Stimulated activated naive B cell treated with anti-CD40 and anti-IgM and Interleukin-4, amounts not matched to agents 10 μg/mL and 1 μg/mL and 100 μg/mL, for 72 hours (primary cell): Measurements from ENCODE around the gene DHRS7C.

Source experiments
- ATAC-seq, 2 donors: fragments of 150-1000 bp; cut with Tn5 transposase; replicated peaks; 2 replicates each; pipeline ENCODE4 v1.10.0; 2021; ENCODE audit warnings: moderate library complexity in 1 of 2
- DNase-seq: peaks from one replicate; pipeline ENCODE4 v3.0.0; 2021
- H3K27ac Mint-ChIP-seq: one replicate; pipeline ENCODE4 v1.8.0; 2022; ENCODE audit warnings: mild to moderate bottlenecking, mixed read lengths
- H3K27me3 Mint-ChIP-seq, 2 donors: one replicate each; pipeline ENCODE4 v1.8.0; 2022; ENCODE audit warnings: mixed read lengths in 2 of 2
- H3K36me3 Mint-ChIP-seq, 2 donors: one replicate each; pipeline ENCODE4 v1.8.0; 2022; ENCODE audit warnings: mixed read lengths in 2 of 2, mild to moderate bottlenecking in 1 of 2
- H3K4me1 Mint-ChIP-seq, 2 donors: one replicate each; pipeline ENCODE4 v1.8.0; 2022; ENCODE audit warnings: mixed read lengths in 2 of 2, mild to moderate bottlenecking in 1 of 2
- H3K4me3 Mint-ChIP-seq, 2 donors: one replicate each; pipeline ENCODE4 v1.8.0; 2022; ENCODE audit warnings: mild to moderate bottlenecking in 2 of 2, mixed read lengths in 2 of 2, moderate library complexity in 1 of 2
- H3K9me3 Mint-ChIP-seq, 2 donors: one replicate each; pipeline ENCODE4 v1.8.0; 2022; ENCODE audit warnings: mixed read lengths in 2 of 2, mild to moderate bottlenecking in 1 of 2

The DHRS7C gene

GRCh38 chr17:9818760-9819159, 27.4 kb upstream of the DHRS7C start:
- DNase-seq = no peak
- peaks cover 8 to 10% of the 10 kb centered on the region in 2 donors for H3K9me3 Mint-ChIP-seq
- no peak overlapping the region for H3K4me3 Mint-ChIP-seq
- peaks cover 13 to 18% of the 10 kb centered on the region in 2 donors for H3K27me3 Mint-ChIP-seq
- H3K4me1 Mint-ChIP-seq = peaks cover 0 to 6% of the 10 kb centered on the region in 2 donors
- H3K36me3 Mint-ChIP-seq = no peaks in the 10 kb centered on the region
- no peak overlapping the region for H3K27ac Mint-ChIP-seq
- ATAC-seq = no peak

GRCh38 chr17:9817086-9817485, 25.7 kb upstream of the DHRS7C start:
- Mint-ChIP-seq H3K27ac (no peak overlapping the region), H3K4me3 (no peak overlapping the region), H3K36me3 (no peaks in the 10 kb centered on the region), H3K9me3 (peaks cover 6% of the 10 kb centered on the region in 2 donors), H3K4me1 (peaks cover 0 to 6% of the 10 kb centered on the region in 2 donors), H3K27me3 (peaks cover 7 to 10% of the 10 kb centered on the region in 2 donors)
- no peak for ATAC-seq
- DNase-seq = no peak

- peaks cover 0 to 6% of the 10 kb centered on the region in 2 donors for H3K4me1 Mint-ChIP-seq
- DNase-seq (no peak), ATAC-seq (no peak)
- H3K27me3 Mint-ChIP-seq = peaks cover 4 to 6% of the 10 kb centered on the region in 2 donors
- H3K4me3 Mint-ChIP-seq = no peak overlapping the region
- H3K36me3 Mint-ChIP-seq = no peaks in the 10 kb centered on the region
- no peak overlapping the region for H3K27ac Mint-ChIP-seq
- H3K9me3 Mint-ChIP-seq = peaks cover 6% of the 10 kb centered on the region in 2 donors
Measured at GRCh38 chr17:9816472-9816871, 25.1 kb upstream of the DHRS7C start.

- Mint-ChIP-seq H3K36me3 (no peaks in the 10 kb centered on the region), H3K4me1 (peaks cover 0 to 6% of the 10 kb centered on the region in 2 donors), H3K27me3 (peaks cover 4 to 6% of the 10 kb centered on the region in 2 donors), H3K4me3 (no peak overlapping the region), H3K27ac (no peak overlapping the region), H3K9me3 (peaks cover 6% of the 10 kb centered on the region in 2 donors)
- ATAC-seq = no peak
- no peak for DNase-seq
Measured at GRCh38 chr17:9814337-9814945, 23.0 kb upstream of the DHRS7C start.

GRCh38 chr17:9813166-9813565, 21.8 kb upstream of the DHRS7C start:
- H3K27me3 Mint-ChIP-seq = no peaks in the 10 kb centered on the region
- H3K27ac Mint-ChIP-seq = no peak overlapping the region

GRCh38 chr17:9811537-9811936, 20.1 kb upstream of the DHRS7C start:
- no peak overlapping the region for H3K4me3 Mint-ChIP-seq
- H3K4me1 Mint-ChIP-seq = peaks cover 0 to 4% of the 10 kb centered on the region in 2 donors
- peaks cover 5 to 6% of the 10 kb centered on the region in 2 donors for H3K9me3 Mint-ChIP-seq
- no peak for ATAC-seq
- H3K27me3 Mint-ChIP-seq = peaks cover 0 to 4% of the 10 kb centered on the region in 2 donors
- no peaks in the 10 kb centered on the region for H3K36me3 Mint-ChIP-seq
- no peak for DNase-seq
- H3K27ac Mint-ChIP-seq = no peak overlapping the region

More at GRCh38 chr17:9813166-9813565, 21.8 kb upstream of the DHRS7C start:
- no peak for ATAC-seq
- no peak overlapping the region for H3K4me3 Mint-ChIP-seq
- H3K4me1 Mint-ChIP-seq = peaks cover 0 to 6% of the 10 kb centered on the region in 2 donors
- H3K9me3 Mint-ChIP-seq = peaks cover 6% of the 10 kb centered on the region in 2 donors
- DNase-seq = no peak
- H3K36me3 Mint-ChIP-seq = no peaks in the 10 kb centered on the region

- no peak overlapping the region for H3K4me3 Mint-ChIP-seq
- H3K27me3 Mint-ChIP-seq = peaks cover 0 to 4% of the 10 kb centered on the region in 2 donors
- H3K27ac Mint-ChIP-seq = no peak overlapping the region
- ATAC-seq (no peak), DNase-seq (no peak)
- H3K36me3 Mint-ChIP-seq = no peaks in the 10 kb centered on the region
- H3K9me3 Mint-ChIP-seq = peaks cover under 1 to 1% of the 10 kb centered on the region in 2 donors
- H3K4me1 Mint-ChIP-seq = no peaks in the 10 kb centered on the region
Measured at GRCh38 chr17:9811086-9811485, 19.7 kb upstream of the DHRS7C start.

GRCh38 chr17:9810100-9810949, 18.9 kb upstream of the DHRS7C start:
- Mint-ChIP-seq H3K27me3 (peaks cover 0 to 4% of the 10 kb centered on the region in 2 donors), H3K4me3 (no peak overlapping the region), H3K36me3 (no peaks in the 10 kb centered on the region), H3K27ac (no peak overlapping the region), H3K4me1 (no peaks in the 10 kb centered on the region), H3K9me3 (peaks cover 0 to 1% of the 10 kb centered on the region in 2 donors)
- no peak for DNase-seq
- ATAC-seq = no peak

GRCh38 chr17:9809409-9809808, 18.0 kb upstream of the DHRS7C start:
- Mint-ChIP-seq H3K27me3 (peaks cover 0 to 4% of the 10 kb centered on the region in 2 donors), H3K4me3 (no peak overlapping the region), H3K4me1 (no peaks in the 10 kb centered on the region), H3K9me3 (peaks cover 3 to 4% of the 10 kb centered on the region in 2 donors), H3K36me3 (no peaks in the 10 kb centered on the region), H3K27ac (no peak overlapping the region)
- no peak for ATAC-seq
- DNase-seq = no peak

GRCh38 chr17:9806699-9807098, 15.3 kb upstream of the DHRS7C start:
- DNase-seq (no peak), ATAC-seq (no peak)
- Mint-ChIP-seq H3K9me3 (peaks cover 3% of the 10 kb centered on the region in 2 donors), H3K4me3 (no peak overlapping the region), H3K4me1 (no peaks in the 10 kb centered on the region), H3K27me3 (peaks cover 4 to 5% of the 10 kb centered on the region in 2 donors), H3K27ac (no peak overlapping the region), H3K36me3 (no peaks in the 10 kb centered on the region)

GRCh38 chr17:9805769-9806168, 14.4 kb upstream of the DHRS7C start:
- H3K27me3 Mint-ChIP-seq = peaks cover 4 to 5% of the 10 kb centered on the region in 2 donors
- ATAC-seq (no peak), DNase-seq (no peak)
- H3K36me3 Mint-ChIP-seq = no peaks in the 10 kb centered on the region
- peaks cover 3% of the 10 kb centered on the region in 2 donors for H3K9me3 Mint-ChIP-seq
- no peak overlapping the region for H3K4me3 Mint-ChIP-seq
- no peak overlapping the region for H3K27ac Mint-ChIP-seq
- H3K4me1 Mint-ChIP-seq = no peaks in the 10 kb centered on the region

GRCh38 chr17:9802697-9803096, 11.3 kb upstream of the DHRS7C start:
- H3K27ac Mint-ChIP-seq = no peak overlapping the region
- peaks cover 15 to 17% of the 10 kb centered on the region in 2 donors for H3K27me3 Mint-ChIP-seq
- no peak for DNase-seq
- H3K9me3 Mint-ChIP-seq = peaks cover 3% of the 10 kb centered on the region in 2 donors
- no peaks in the 10 kb centered on the region for H3K4me1 Mint-ChIP-seq
- H3K4me3 Mint-ChIP-seq = no peak overlapping the region
- H3K36me3 Mint-ChIP-seq = no peaks in the 10 kb centered on the region
- ATAC-seq = no peak

- ATAC-seq (no peak), DNase-seq (no peak)
- H3K27ac Mint-ChIP-seq = no peak overlapping the region
- H3K4me1 Mint-ChIP-seq = no peaks in the 10 kb centered on the region
- peaks cover 16 to 21% of the 10 kb centered on the region in 2 donors for H3K27me3 Mint-ChIP-seq
- H3K9me3 Mint-ChIP-seq = peaks cover 3% of the 10 kb centered on the region in 2 donors
- no peak overlapping the region for H3K4me3 Mint-ChIP-seq
- no peaks in the 10 kb centered on the region for H3K36me3 Mint-ChIP-seq
Measured at GRCh38 chr17:9802294-9802693, 10.9 kb upstream of the DHRS7C start.

GRCh38 chr17:9801505-9801904, 10.1 kb upstream of the DHRS7C start:
- Mint-ChIP-seq H3K36me3 (no peaks in the 10 kb centered on the region), H3K9me3 (peaks cover 3% of the 10 kb centered on the region in 2 donors)
- ATAC-seq = no peak

GRCh38 chr17:9798724-9799123, 7.3 kb upstream of the DHRS7C start:
- no peaks in the 10 kb centered on the region for H3K4me1 Mint-ChIP-seq
- peaks cover 30 to 35% of the 10 kb centered on the region in 2 donors for H3K27me3 Mint-ChIP-seq
- no peak overlapping the region for H3K27ac Mint-ChIP-seq

More at GRCh38 chr17:9801505-9801904, 10.1 kb upstream of the DHRS7C start:
- peaks cover 19 to 27% of the 10 kb centered on the region in 2 donors for H3K27me3 Mint-ChIP-seq
- H3K4me3 Mint-ChIP-seq = no peak overlapping the region
- no peak overlapping the region for H3K27ac Mint-ChIP-seq
- no peaks in the 10 kb centered on the region for H3K4me1 Mint-ChIP-seq
- no peak for DNase-seq

More at GRCh38 chr17:9798724-9799123, 7.3 kb upstream of the DHRS7C start:
- DNase-seq (no peak), ATAC-seq (no peak)
- no peaks in the 10 kb centered on the region for H3K36me3 Mint-ChIP-seq
- no peak overlapping the region for H3K4me3 Mint-ChIP-seq
- no peaks in the 10 kb centered on the region for H3K9me3 Mint-ChIP-seq
